ENCODE measurements around the gene LRP3.
"Not testable (repeated sequence)": the region's sequence is repeated elsewhere in the genome, so short reads cannot be mapped to it uniquely, and the experiment has no call there.

Gene LRP3

GRCh38 chr19:33193865-33194362 is at the start of gene LRP3:
TSS of gene LRP3 (plus strand) at chr19:33194330. CDS start at chr19:33194786, 456 bp downstream.
- peak in 1 of 2 donors; percentile 24 for DNase-seq

GRCh38 chr19:33146209-33146608 is 47.9 kb upstream of the LRP3 start:
- DNase-seq = no peak

GRCh38 chr19:33147538-33147937 is 46.6 kb upstream of the LRP3 start:
- no peak for DNase-seq

- DNase-seq = no peak
Observed at GRCh38 chr19:33150852-33151518, 43.1 kb upstream of the LRP3 start.

GRCh38 chr19:33152176-33152575 is 42.0 kb upstream of the LRP3 start:
- no peak for DNase-seq

- not testable (repeated sequence) for DNase-seq
Observed at GRCh38 chr19:33152625-33153024, 41.5 kb upstream of the LRP3 start.

- DNase-seq = not testable (repeated sequence)
Observed at GRCh38 chr19:33154313-33154712, 39.8 kb upstream of the LRP3 start.

- DNase-seq = no peak
Observed at GRCh38 chr19:33156334-33156733, 37.8 kb upstream of the LRP3 start.

GRCh38 chr19:33157906-33158305 is 36.2 kb upstream of the LRP3 start:
- no peak for DNase-seq

GRCh38 chr19:33158365-33158764 is 35.8 kb upstream of the LRP3 start:
- no peak for DNase-seq

- no peak for DNase-seq
Observed at GRCh38 chr19:33159149-33159548, 35.0 kb upstream of the LRP3 start.

- no peak for DNase-seq
Observed at GRCh38 chr19:33159893-33160292, 34.2 kb upstream of the LRP3 start.

- no peak for DNase-seq
Observed at GRCh38 chr19:33161201-33161600, 32.9 kb upstream of the LRP3 start.

GRCh38 chr19:33163481-33163880 is 30.6 kb upstream of the LRP3 start:
- DNase-seq = no peak

- not testable (repeated sequence) for DNase-seq
Observed at GRCh38 chr19:33166037-33166436, 28.1 kb upstream of the LRP3 start.

- no peak for DNase-seq
Observed at GRCh38 chr19:33167438-33167837, 26.7 kb upstream of the LRP3 start.

GRCh38 chr19:33168528-33168927 is 25.6 kb upstream of the LRP3 start:
- no peak for DNase-seq

- no peak for DNase-seq
Observed at GRCh38 chr19:33171222-33171795, 22.8 kb upstream of the LRP3 start.

- no peak for DNase-seq
Observed at GRCh38 chr19:33171916-33172359, 22.2 kb upstream of the LRP3 start.

GRCh38 chr19:33174186-33174585 is 19.9 kb upstream of the LRP3 start:
- no peak for DNase-seq

- DNase-seq = no peak
Observed at GRCh38 chr19:33175156-33175782, 18.9 kb upstream of the LRP3 start.

GRCh38 chr19:33175886-33176669 is 18.1 kb upstream of the LRP3 start:
- DNase-seq = peak; percentile 33 to 40

Measured in stimulated activated CD4-positive, alpha-beta T cell treated with anti-CD3 and anti-CD28 coated beads, Interleukin-2, amount 100 ng/mL, for 24 hours (primary cell).